IgD-negative memory B cell (primary cell): Measurements from ENCODE around the gene TMPRSS3. TPM values are rescaled to one million over a fixed set of nuclear protein-coding genes. Genes with fewer than 3 reads are reported as not detected.

Experiments
- H3K27ac Mint-ChIP-seq, 3 donors: one replicate each; pipeline ENCODE4 v1.8.0; 2020 to 2022; ENCODE audit warnings: mild to moderate bottlenecking in 3 of 3, mixed read lengths in 3 of 3, moderate library complexity in 1 of 3
- H3K27me3 Mint-ChIP-seq: one replicate; pipeline ENCODE4 v1.8.0; 2021; ENCODE audit warnings: mixed read lengths
- H3K36me3 Mint-ChIP-seq: one replicate; pipeline ENCODE4 v1.8.0; 2020; ENCODE audit warnings: mild to moderate bottlenecking, mixed read lengths
- H3K4me1 Mint-ChIP-seq, 3 donors: one replicate each; pipeline ENCODE4 v1.8.0; 2020 to 2022; ENCODE audit warnings: mixed read lengths in 3 of 3, mild to moderate bottlenecking in 1 of 3
- H3K4me3 Mint-ChIP-seq, 4 donors: one replicate each; pipeline ENCODE4 v1.8.0; 2020 to 2022; ENCODE audit warnings: mild to moderate bottlenecking in 4 of 4, mixed read lengths in 4 of 4, moderate library complexity in 3 of 4
- H3K9me3 Mint-ChIP-seq, 3 donors: one replicate each; pipeline ENCODE4 v1.8.0; 2020 to 2021; ENCODE audit warnings: mixed read lengths in 3 of 3, mild to moderate bottlenecking in 1 of 3
- polyA plus RNA-seq: library from polyadenylated mRNA; unstranded; fragments of 300-500 nt; fragmentation: Illumina TruSeq; gene quantifications from one replicate; pipeline ENCODE4 v1.2.3, GENCODE V29; 2021

Gene TMPRSS3
- polyA plus RNA-seq, 1 donor from 2014 or later = not detected

DNA sequence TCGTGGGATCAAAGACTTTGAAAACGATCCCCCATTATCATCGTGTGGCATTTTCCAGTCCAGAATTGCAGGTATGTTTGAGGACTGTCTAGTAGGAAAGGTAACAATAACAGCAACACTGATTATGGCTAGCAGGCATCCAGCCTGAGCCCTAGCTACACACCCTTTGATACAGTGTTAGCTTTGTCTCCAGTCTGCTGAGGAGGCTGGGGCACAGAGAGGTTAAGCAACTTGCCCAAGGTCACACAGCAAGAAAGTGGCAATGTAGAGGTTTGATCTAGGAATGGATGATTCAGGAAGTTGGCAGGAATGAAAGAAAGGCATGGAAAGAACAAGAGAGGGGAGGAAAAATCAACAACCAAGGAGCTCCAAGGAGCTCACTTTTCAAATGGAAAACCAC is 39.0 kb upstream of the TMPRSS3 start:
- peaks cover 3% of the 10 kb centered on the region for H3K36me3 Mint-ChIP-seq
- no peak overlapping the region for H3K4me3 Mint-ChIP-seq
- peaks cover 0 to 2% (median 1%) of the 10 kb centered on the region in 3 donors for H3K4me1 Mint-ChIP-seq
- H3K9me3 Mint-ChIP-seq = peaks cover 4 to 14% (median 10%) of the 10 kb centered on the region in 3 donors
- no peak overlapping the region for H3K27ac Mint-ChIP-seq
- H3K27me3 Mint-ChIP-seq = peaks cover 25% of the 10 kb centered on the region

DNA sequence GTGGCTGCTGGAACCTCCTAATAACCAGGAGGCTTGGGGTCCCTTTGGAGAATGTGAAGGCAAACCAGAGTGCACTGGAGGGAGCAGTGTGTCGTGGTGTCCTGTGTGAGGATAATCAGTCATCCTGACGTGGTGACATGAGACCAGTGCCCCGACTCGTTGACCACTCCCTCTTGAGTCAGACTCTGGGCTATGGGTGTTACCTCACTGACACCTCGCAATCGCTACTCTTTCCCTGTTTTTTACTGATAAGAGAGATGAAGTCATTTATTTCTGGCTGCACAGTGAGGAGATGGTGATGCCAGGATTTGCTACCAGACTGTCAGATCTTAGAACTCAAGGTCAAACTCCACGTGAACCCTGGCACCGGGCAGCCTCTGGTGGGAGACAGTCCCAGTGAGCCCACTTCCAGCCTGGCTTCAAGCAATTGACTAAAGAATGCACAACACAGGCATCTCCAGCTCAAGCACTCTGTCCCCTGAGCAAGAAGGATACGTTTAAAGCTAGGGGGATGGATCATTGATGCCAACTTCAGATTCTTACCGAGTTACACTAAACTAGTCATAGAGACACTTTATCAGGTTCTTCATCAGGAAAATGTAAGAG is 38.2 kb upstream of the TMPRSS3 start:
- Mint-ChIP-seq H3K4me3 (no peak overlapping the region), H3K27me3 (peaks cover 23% of the 10 kb centered on the region), H3K27ac (peak overlapping the region in 1 of 3 donors; percentile 21), H3K36me3 (peaks cover 4% of the 10 kb centered on the region), H3K9me3 (peaks cover 4 to 14% (median 10%) of the 10 kb centered on the region in 3 donors), H3K4me1 (no peaks in the 10 kb centered on the region)

GRCh38 chr21:42432695-42433094 is 36.8 kb upstream of the TMPRSS3 start:
- H3K36me3 Mint-ChIP-seq = peaks cover 4% of the 10 kb centered on the region
- no peak overlapping the region for H3K27ac Mint-ChIP-seq
- H3K4me3 Mint-ChIP-seq = peak overlapping the region in 1 of 4 donors; percentile 9
- H3K27me3 Mint-ChIP-seq = peaks cover 17% of the 10 kb centered on the region
- H3K9me3 Mint-ChIP-seq = peaks cover 4 to 14% (median 10%) of the 10 kb centered on the region in 3 donors
- H3K4me1 Mint-ChIP-seq = no peaks in the 10 kb centered on the region

- Mint-ChIP-seq H3K27ac (no peak overlapping the region), H3K9me3 (peaks cover 4 to 14% (median 10%) of the 10 kb centered on the region in 3 donors), H3K27me3 (peaks cover 15% of the 10 kb centered on the region), H3K4me3 (no peak overlapping the region), H3K36me3 (peaks cover 4% of the 10 kb centered on the region), H3K4me1 (peaks cover 0 to 4% (median 3%) of the 10 kb centered on the region in 3 donors)
Observed at GRCh38 chr21:42431196-42431595, 35.3 kb upstream of the TMPRSS3 start.

DNA sequence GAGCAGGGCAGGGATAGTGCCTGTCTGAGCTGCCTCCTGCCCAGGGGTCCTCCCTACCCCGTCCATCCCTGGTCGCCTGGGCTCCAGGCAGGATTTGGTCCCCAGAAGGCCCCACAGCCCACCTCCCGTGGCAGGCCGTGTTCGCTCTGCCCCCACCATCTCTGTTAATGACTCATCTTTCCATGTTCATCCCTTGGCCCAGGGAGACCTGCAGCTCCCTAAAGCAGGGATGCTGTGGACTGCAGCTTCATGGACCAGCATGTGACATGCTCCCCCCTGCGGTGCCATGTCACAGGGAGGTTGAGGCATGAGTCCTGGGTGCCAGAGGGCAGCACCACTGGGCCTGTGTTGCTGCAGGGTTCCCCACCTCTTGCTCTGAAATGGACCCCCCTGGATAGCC is 34.7 kb upstream of the TMPRSS3 start:
- Mint-ChIP-seq H3K4me3 (no peak overlapping the region), H3K9me3 (peaks cover 4 to 14% (median 10%) of the 10 kb centered on the region in 3 donors), H3K27me3 (peaks cover 18% of the 10 kb centered on the region), H3K4me1 (peaks cover 4 to 7% (median 6%) of the 10 kb centered on the region in 3 donors), H3K27ac (no peak overlapping the region), H3K36me3 (peaks cover 4% of the 10 kb centered on the region)

GRCh38 chr21:42429856-42430255 is 34.0 kb upstream of the TMPRSS3 start:
- Mint-ChIP-seq H3K4me3 (no peak overlapping the region), H3K27ac (no peak overlapping the region), H3K36me3 (peaks cover 4% of the 10 kb centered on the region), H3K27me3 (peaks cover 19% of the 10 kb centered on the region), H3K9me3 (peaks cover 4 to 14% (median 10%) of the 10 kb centered on the region in 3 donors), H3K4me1 (peaks cover 11 to 14% (median 13%) of the 10 kb centered on the region in 3 donors)

GRCh38 chr21:42429021-42429420 is 33.2 kb upstream of the TMPRSS3 start:
- H3K27me3 Mint-ChIP-seq = peaks cover 18% of the 10 kb centered on the region
- peaks cover 11 to 21% (median 16%) of the 10 kb centered on the region in 3 donors for H3K4me1 Mint-ChIP-seq
- no peak overlapping the region for H3K4me3 Mint-ChIP-seq
- peaks cover 4 to 14% (median 10%) of the 10 kb centered on the region in 3 donors for H3K9me3 Mint-ChIP-seq
- H3K36me3 Mint-ChIP-seq = peaks cover 4% of the 10 kb centered on the region
- no peak overlapping the region for H3K27ac Mint-ChIP-seq

DNA sequence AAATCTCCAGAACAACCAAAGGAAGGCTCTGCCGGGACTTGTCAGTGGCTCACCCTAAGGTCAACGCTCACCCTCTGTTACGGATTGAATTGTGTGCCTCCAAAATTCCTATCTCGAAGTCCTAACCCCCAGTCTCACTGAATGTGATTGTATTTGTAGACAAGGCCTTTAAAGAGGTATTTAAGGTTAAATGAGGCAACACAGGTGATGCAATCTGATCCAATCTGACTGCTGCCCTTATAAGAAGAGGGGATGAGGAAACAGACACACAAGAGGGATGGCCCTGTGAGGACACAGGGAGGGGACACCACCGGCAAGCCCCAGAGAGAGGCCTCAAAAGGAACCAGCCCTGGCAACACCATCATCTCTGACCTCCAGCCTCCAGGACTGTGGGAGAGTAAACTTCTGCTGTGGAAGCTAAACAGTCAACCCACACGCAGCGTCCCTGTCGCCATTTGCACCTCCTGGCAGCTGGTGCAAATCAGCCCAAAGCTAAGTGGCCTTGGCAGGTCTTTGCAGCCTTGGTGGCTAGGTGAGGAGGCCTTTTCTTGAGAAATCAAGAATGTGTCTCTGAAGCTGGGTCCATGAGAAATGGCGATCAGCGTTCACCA is 32.1 kb upstream of the TMPRSS3 start:
- Mint-ChIP-seq H3K27ac (no peak overlapping the region), H3K9me3 (peaks cover 4 to 13% (median 10%) of the 10 kb centered on the region in 3 donors), H3K36me3 (peaks cover 1% of the 10 kb centered on the region), H3K4me3 (no peak overlapping the region), H3K4me1 (peaks cover 11 to 22% (median 16%) of the 10 kb centered on the region in 3 donors), H3K27me3 (peaks cover 23% of the 10 kb centered on the region)

GRCh38 chr21:42426876-42427480 is 31.1 kb upstream of the TMPRSS3 start:
- Mint-ChIP-seq H3K4me3 (peak overlapping the region in 1 of 4 donors; percentile 22), H3K9me3 (peaks cover 2 to 4% (median 3%) of the 10 kb centered on the region in 3 donors), H3K4me1 (peaks cover 11 to 22% (median 16%) of the 10 kb centered on the region in 3 donors), H3K27me3 (peaks cover 26% of the 10 kb centered on the region), H3K36me3 (peaks cover 1% of the 10 kb centered on the region), H3K27ac (no peak overlapping the region)

DNA sequence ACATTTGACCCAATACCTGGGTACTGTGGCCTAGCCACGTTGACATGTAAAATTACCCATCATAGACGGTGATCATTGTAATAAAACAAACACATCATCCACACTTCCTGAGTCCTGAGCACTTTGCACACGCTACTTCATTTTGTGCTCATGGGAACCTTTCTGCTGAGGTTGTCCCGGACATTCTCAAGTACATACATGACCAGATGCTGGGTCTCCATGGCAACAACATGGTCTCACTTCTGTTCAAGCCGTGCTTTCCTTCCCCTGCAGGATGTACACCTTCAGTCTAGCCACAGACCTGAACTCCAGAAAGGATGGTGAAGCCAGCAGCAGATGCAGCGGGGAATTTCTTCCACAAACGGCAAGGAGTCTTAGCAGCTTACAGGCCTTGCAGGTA is 30.6 kb upstream of the TMPRSS3 start:
- H3K36me3 Mint-ChIP-seq = peaks cover 4% of the 10 kb centered on the region
- H3K4me3 Mint-ChIP-seq = no peak overlapping the region
- no peak overlapping the region for H3K27ac Mint-ChIP-seq
- H3K27me3 Mint-ChIP-seq = peaks cover 30% of the 10 kb centered on the region
- peaks cover 0 to 2% (median 0%) of the 10 kb centered on the region in 3 donors for H3K9me3 Mint-ChIP-seq
- peaks cover 11 to 22% (median 16%) of the 10 kb centered on the region in 3 donors for H3K4me1 Mint-ChIP-seq

DNA sequence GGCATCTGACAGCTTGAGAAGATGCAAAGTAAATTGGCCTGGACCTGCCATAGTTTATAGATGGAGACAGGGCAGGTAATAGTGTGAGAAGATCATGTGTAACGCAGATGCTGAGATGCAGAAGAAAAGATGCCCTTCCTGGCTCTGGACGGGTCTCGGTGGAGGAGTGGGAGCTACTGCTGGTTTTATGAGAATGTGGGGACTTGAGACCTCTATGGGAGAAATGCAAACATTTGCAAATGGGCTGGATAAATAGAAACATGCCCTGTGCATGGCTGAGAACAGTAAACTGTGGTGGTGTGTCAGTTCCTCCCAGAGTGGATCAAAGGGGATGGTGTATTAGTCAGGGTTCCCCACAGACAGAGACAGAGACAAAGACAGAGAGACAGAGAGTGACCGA is 29.7 kb upstream of the TMPRSS3 start:
- peaks cover 0 to 4% (median 0%) of the 10 kb centered on the region in 3 donors for H3K9me3 Mint-ChIP-seq
- peak overlapping the region in 1 of 3 donors; percentile 37 for H3K27ac Mint-ChIP-seq
- H3K4me3 Mint-ChIP-seq = peak overlapping the region in 2 of 4 donors; percentile 48 to 70
- peaks cover 35% of the 10 kb centered on the region for H3K27me3 Mint-ChIP-seq
- peaks cover 5% of the 10 kb centered on the region for H3K36me3 Mint-ChIP-seq
- peaks cover 11 to 22% (median 16%) of the 10 kb centered on the region in 3 donors for H3K4me1 Mint-ChIP-seq

GRCh38 chr21:42424914-42425541 is 29.2 kb upstream of the TMPRSS3 start:
- Mint-ChIP-seq H3K4me3 (peak overlapping the region in 2 of 4 donors; percentile 15 to 70), H3K27me3 (peaks cover 37% of the 10 kb centered on the region), H3K9me3 (peaks cover 0 to 6% (median 0%) of the 10 kb centered on the region in 3 donors), H3K27ac (peak overlapping the region in 1 of 3 donors; percentile 58), H3K4me1 (peaks cover 11 to 22% (median 16%) of the 10 kb centered on the region in 3 donors), H3K36me3 (peaks cover 5% of the 10 kb centered on the region)

GRCh38 chr21:42423685-42424084 is 27.8 kb upstream of the TMPRSS3 start:
- H3K27ac Mint-ChIP-seq = no peak overlapping the region

DNA sequence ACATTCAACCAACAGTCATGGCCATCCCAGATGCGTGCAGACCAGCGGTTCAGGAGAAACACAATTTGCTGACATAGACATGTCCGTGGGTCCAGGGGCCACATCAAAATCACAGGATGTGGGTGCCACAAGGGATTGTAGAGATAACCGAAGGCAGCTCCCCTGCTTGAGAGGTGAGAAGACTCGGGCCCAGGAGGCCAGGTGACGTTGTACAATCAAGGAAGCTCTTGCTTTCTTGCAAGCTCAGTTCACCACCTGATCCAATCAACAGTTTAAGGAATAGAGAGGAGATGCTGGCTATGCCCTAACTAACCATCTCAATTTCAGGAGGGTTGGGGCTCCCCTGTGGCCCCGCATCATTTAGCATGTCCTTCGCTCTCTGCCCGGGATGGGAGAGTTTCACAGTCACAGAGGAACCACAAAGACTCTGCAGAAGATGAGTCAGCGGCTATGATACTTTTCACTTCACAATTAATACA is 27.4 kb upstream of the TMPRSS3 start:
- Mint-ChIP-seq H3K27ac (no peak overlapping the region), H3K4me3 (no peak overlapping the region), H3K27me3 (peaks cover 34% of the 10 kb centered on the region), H3K4me1 (peaks cover 11 to 22% (median 16%) of the 10 kb centered on the region in 3 donors), H3K9me3 (peaks cover 1 to 6% (median 6%) of the 10 kb centered on the region in 3 donors), H3K36me3 (peaks cover 4% of the 10 kb centered on the region)

More at GRCh38 chr21:42423685-42424084, 27.8 kb upstream of the TMPRSS3 start:
- Mint-ChIP-seq H3K36me3 (peaks cover 4% of the 10 kb centered on the region), H3K4me3 (no peak overlapping the region), H3K27me3 (peaks cover 35% of the 10 kb centered on the region), H3K4me1 (peaks cover 11 to 22% (median 16%) of the 10 kb centered on the region in 3 donors), H3K9me3 (peaks cover 1 to 6% (median 6%) of the 10 kb centered on the region in 3 donors)
